Caco-2 (cell line): ENCODE results near the gene SERTAD4. TPM values are rescaled to one million over a fixed set of nuclear protein-coding genes. Genes with fewer than 3 reads are reported as not detected.

ENCODE experiments used
- BruUV-seq: library from RNA; stranded (reverse); fragments of 400-500 nt; replicated peaks from 2 replicates; lab custom pipeline; 2021; lab: Mats Ljungman, UMichigan
- CTCF ChIA-PET: fragments of 300-600 bp; sonication (Branson Sonifier 250); formaldehyde crosslinking; loops from one replicate; lab custom pipeline; 2022; ENCODE audit warnings: antibody characterized with exemption; lab: Charles Lee
- POLR2A ChIA-PET: fragments of 300-600 bp; sonication (Branson Sonifier 250); formaldehyde crosslinking; loops from one replicate; lab custom pipeline; 2022; ENCODE audit warnings: antibody characterized with exemption; lab: Charles Lee
- DNase-seq, 2 experiments: peaks; one replicate each; pipeline versions ENCODE4 v3.0.0 to v3.0.0-alpha.2; 2020 to 2022
- H3K27me3 ChIP-seq: replicated peaks from 2 replicates; pipeline ENCODE4 v1.6.0; 2011; ENCODE audit warnings: low read length; ENCODE audit not compliant: control insufficient read depth, insufficient read depth
- H3K36me3 ChIP-seq: 2 replicates; pipeline ENCODE4 v1.5.1; 2011; ENCODE audit warnings: low read length; ENCODE audit not compliant: control insufficient read depth, insufficient read depth
- H3K4me1 ChIP-seq: fragments of 250-450 bp; sonication (Bioruptor Pico); 2 replicates; pipeline ENCODE4 v1.5.1; 2020; ENCODE audit warnings: mild to moderate bottlenecking
- H3K4me3 ChIP-seq: 2 replicates; pipeline ENCODE4 v1.5.1; 2011; ENCODE audit warnings: low read depth, mild to moderate bottlenecking, control low read depth, low read length
- H3K9me3 ChIP-seq: fragments of 250-450 bp; sonication (Bioruptor Pico); 2 replicates; pipeline ENCODE4 v1.5.1; 2020; ENCODE audit warnings: mild to moderate bottlenecking, moderate library complexity
- H3K27ac Mint-ChIP-seq: one replicate; pipeline ENCODE4 v1.8.0; 2022; ENCODE audit warnings: mixed read lengths; ENCODE audit not compliant: unreplicated experiment
- H3K27me3 Mint-ChIP-seq: one replicate; pipeline ENCODE4 v1.8.0; 2022; ENCODE audit warnings: mixed read lengths; ENCODE audit not compliant: insufficient read depth, unreplicated experiment
- H3K36me3 Mint-ChIP-seq: one replicate; pipeline ENCODE4 v1.8.0; 2022; ENCODE audit warnings: mild to moderate bottlenecking, mixed read lengths; ENCODE audit not compliant: insufficient read depth, unreplicated experiment
- H3K4me1 Mint-ChIP-seq: one replicate; pipeline ENCODE4 v1.8.0; 2022; ENCODE audit warnings: low read depth, mixed read lengths; ENCODE audit not compliant: unreplicated experiment
- H3K4me3 Mint-ChIP-seq: one replicate; pipeline ENCODE4 v1.8.0; 2022; ENCODE audit warnings: mild to moderate bottlenecking, moderate library complexity, mixed read lengths; ENCODE audit not compliant: unreplicated experiment
- H3K9me3 Mint-ChIP-seq: one replicate; pipeline ENCODE4 v1.8.0; 2022; ENCODE audit warnings: mixed read lengths; ENCODE audit not compliant: unreplicated experiment
- intact Hi-C: fragments of 100-400 bp; cut with micrococcal nuclease; formaldehyde crosslinking; loops from one replicate; pipeline ENCODE4 v1.10.0; 2022; ENCODE audit not compliant: unreplicated experiment
- total RNA-seq: library from RNA; stranded (reverse); gene quantifications from 2 replicates; pipeline ENCODE4 v1.2.3, GENCODE V29; 2022
- TF ChIP-seq, protein P1 (sequence below), 2 experiments: fragments of 200-600 bp in 1 of 2; IDR thresholded peaks; 1 replicate in 1 of 2; 2 replicates in 1 of 2; pipeline versions ENCODE4 v1.5.1 to v1.8.0; 2011 to 2022; ENCODE audit warnings: antibody characterized with exemption in 1 of 2, control low read depth in 1 of 2, inconsistent platforms in 1 of 2, low read depth in 1 of 2, low read length in 1 of 2, mild to moderate bottlenecking in 1 of 2, moderate library complexity in 1 of 2; ENCODE audit not compliant: insufficient read depth in 1 of 2, severe bottlenecking in 1 of 2, unreplicated experiment in 1 of 2

The SERTAD4 gene
- total RNA-seq, 1 experiment from 2014 or later: 2.8 TPM

DNA sequence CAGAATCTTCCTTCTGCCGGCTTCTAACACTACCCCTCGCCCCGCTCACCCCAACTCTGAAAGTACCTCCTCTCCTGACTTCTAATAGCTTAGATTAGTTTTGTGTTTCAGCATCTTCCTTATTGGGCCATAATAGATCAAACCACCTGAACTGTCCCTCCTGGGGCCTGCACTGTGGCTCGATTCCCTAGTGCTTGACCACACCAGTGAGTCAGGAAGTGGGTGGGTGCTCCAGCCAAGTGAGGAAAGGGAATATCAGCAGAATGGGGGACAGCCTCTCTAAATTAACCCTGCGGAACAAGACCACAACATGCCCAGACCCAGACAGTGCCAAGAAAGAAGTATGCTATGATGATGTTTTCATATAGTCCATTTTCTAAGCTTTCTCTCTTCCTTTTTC is 8.5 kb downstream of the SERTAD4 start:
- POLR2A ChIA-PET: no interaction called here
- H3K4me3 Mint-ChIP-seq: no peak overlapping the region
- H3K27ac Mint-ChIP-seq: no peak overlapping the region
- Histone ChIP-seq H3K4me1 (no peaks in the 10 kb centered on the region), H3K4me3 (no peak overlapping the region), H3K36me3 (no peaks in the 10 kb centered on the region), H3K9me3 (no peaks in the 10 kb centered on the region), H3K27me3 (no peaks in the 10 kb centered on the region)
- DNase-seq: no peak
- H3K27me3 Mint-ChIP-seq: no peaks in the 10 kb centered on the region
- CTCF ChIA-PET: interaction anchor here (0.6 kb wide), 1 partner anchor 51 kb away, joined by 3 read pairs; no protein-coding TSS in a partner anchor
- BruUV-seq: no TSS peak
- H3K9me3 Mint-ChIP-seq: no peaks in the 10 kb centered on the region
- TF ChIP-seq, protein P1, sequence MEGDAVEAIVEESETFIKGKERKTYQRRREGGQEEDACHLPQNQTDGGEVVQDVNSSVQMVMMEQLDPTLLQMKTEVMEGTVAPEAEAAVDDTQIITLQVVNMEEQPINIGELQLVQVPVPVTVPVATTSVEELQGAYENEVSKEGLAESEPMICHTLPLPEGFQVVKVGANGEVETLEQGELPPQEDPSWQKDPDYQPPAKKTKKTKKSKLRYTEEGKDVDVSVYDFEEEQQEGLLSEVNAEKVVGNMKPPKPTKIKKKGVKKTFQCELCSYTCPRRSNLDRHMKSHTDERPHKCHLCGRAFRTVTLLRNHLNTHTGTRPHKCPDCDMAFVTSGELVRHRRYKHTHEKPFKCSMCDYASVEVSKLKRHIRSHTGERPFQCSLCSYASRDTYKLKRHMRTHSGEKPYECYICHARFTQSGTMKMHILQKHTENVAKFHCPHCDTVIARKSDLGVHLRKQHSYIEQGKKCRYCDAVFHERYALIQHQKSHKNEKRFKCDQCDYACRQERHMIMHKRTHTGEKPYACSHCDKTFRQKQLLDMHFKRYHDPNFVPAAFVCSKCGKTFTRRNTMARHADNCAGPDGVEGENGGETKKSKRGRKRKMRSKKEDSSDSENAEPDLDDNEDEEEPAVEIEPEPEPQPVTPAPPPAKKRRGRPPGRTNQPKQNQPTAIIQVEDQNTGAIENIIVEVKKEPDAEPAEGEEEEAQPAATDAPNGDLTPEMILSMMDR (IDR thresholded peaks at IDR 0.05; ENCODE audit: insufficient read depth in 1 of 2, low read depth in 1 of 2, low read length in 1 of 2, severe bottlenecking in 1 of 2, unreplicated experiment in 1 of 2): no peak
- no peaks in the 10 kb centered on the region for H3K36me3 Mint-ChIP-seq
- peaks cover 8% of the 10 kb centered on the region for H3K4me1 Mint-ChIP-seq
- intact Hi-C loops: no loop called here

DNA sequence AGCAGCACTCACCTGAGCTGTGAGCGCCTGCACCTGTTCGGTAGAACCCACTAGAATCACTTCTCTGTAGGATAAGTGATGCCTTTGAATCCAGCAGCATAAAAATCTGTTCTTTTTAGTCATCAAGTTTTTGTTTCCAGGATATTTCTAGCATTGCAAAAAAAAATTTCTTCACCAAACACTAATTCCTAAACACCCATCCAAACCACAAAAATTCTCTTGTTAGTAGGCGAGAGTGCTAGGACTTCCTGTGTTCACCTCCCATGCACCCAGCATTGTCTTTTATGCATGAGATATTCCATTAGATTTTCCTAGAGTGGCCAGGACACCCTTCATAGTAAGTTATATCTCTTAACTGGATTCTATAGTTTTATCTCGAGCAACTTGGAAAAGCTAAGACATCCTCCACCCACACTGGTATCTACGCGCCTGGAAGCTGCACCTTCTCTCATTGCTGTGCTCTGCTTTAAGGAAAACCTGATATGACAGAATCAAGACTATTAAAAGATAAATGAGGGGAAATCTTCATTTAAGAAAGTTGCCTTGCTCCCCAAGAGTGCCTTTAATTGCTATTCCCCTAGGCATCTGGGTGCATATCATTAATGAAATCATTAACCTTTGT is 12.3 kb downstream of the SERTAD4 start:
- ChIA-PET POLR2A (no interaction called here), CTCF (no interaction called here)
- Histone ChIP-seq H3K9me3 (no peaks in the 10 kb centered on the region), H3K4me1 (no peaks in the 10 kb centered on the region), H3K4me3 (no peak overlapping the region), H3K27me3 (no peaks in the 10 kb centered on the region), H3K36me3 (no peaks in the 10 kb centered on the region)
- Mint-ChIP-seq H3K27ac (no peak overlapping the region), H3K4me3 (no peak overlapping the region), H3K36me3 (no peaks in the 10 kb centered on the region), H3K9me3 (no peaks in the 10 kb centered on the region), H3K4me1 (peaks cover 4% of the 10 kb centered on the region), H3K27me3 (no peaks in the 10 kb centered on the region)
- no TSS peak for BruUV-seq
- no peak for DNase-seq
- TF ChIP-seq, protein P1 (IDR thresholded peaks at IDR 0.05; ENCODE audit: insufficient read depth in 1 of 2, low read depth in 1 of 2, low read length in 1 of 2, severe bottlenecking in 1 of 2, unreplicated experiment in 1 of 2): no peak
- intact Hi-C loops: no loop called here

- Mint-ChIP-seq H3K27me3 (no peaks in the 10 kb centered on the region), H3K27ac (no peak overlapping the region), H3K36me3 (no peaks in the 10 kb centered on the region), H3K4me3 (no peak overlapping the region), H3K9me3 (no peaks in the 10 kb centered on the region), H3K4me1 (peaks cover 10% of the 10 kb centered on the region)
- CTCF ChIA-PET: interaction anchor here (1.0 kb wide), 1 partner anchor 95 kb away, joined by 5 read pairs; no protein-coding TSS in a partner anchor
- TF ChIP-seq, protein P1 (IDR thresholded peaks at IDR 0.05; ENCODE audit: insufficient read depth in 1 of 2, low read depth in 1 of 2, low read length in 1 of 2, severe bottlenecking in 1 of 2, unreplicated experiment in 1 of 2): no peak
- intact Hi-C loops: no loop called here
- POLR2A ChIA-PET: no interaction called here
- Histone ChIP-seq H3K27me3 (no peaks in the 10 kb centered on the region), H3K9me3 (no peaks in the 10 kb centered on the region), H3K36me3 (no peaks in the 10 kb centered on the region), H3K4me3 (no peak overlapping the region), H3K4me1 (peaks cover 6% of the 10 kb centered on the region; the same call in 1 of the 2 replicates)
- no peak for DNase-seq
- no TSS peak for BruUV-seq
Measured at GRCh38 chr1:210246447-210246846, 13.9 kb downstream of the SERTAD4 start.
